Calu3 (cell line): ENCODE results near the gene ZNF335. TPM values are rescaled to one million over a fixed set of nuclear protein-coding genes. Genes with fewer than 3 reads are reported as not detected.
"Not testable (repeated sequence)": the region's sequence is repeated elsewhere in the genome, so short reads cannot be mapped to it uniquely, and the experiment has no call there.

Source experiments
- BruUV-seq: library from RNA; stranded (reverse); fragments of 400-500 nt; replicated peaks from 2 replicates; lab custom pipeline; 2021; lab: Mats Ljungman, UMichigan
- CTCF ChIA-PET: fragments of 300-600 bp; sonication (Branson Sonifier 250); formaldehyde crosslinking; loops from one replicate; lab custom pipeline; 2022; ENCODE audit warnings: antibody characterized with exemption; lab: Charles Lee
- DNase-seq: peaks from one replicate; pipeline ENCODE4 v3.0.0; 2022
- H3K27ac Mint-ChIP-seq: one replicate; pipeline ENCODE4 v1.8.0; 2022; ENCODE audit warnings: mixed read lengths; ENCODE audit not compliant: unreplicated experiment
- H3K27me3 Mint-ChIP-seq: one replicate; pipeline ENCODE4 v1.8.0; 2022; ENCODE audit warnings: mixed read lengths; ENCODE audit not compliant: unreplicated experiment
- H3K36me3 Mint-ChIP-seq: one replicate; pipeline ENCODE4 v1.8.0; 2022; ENCODE audit warnings: mild to moderate bottlenecking, moderate library complexity, mixed read lengths; ENCODE audit not compliant: insufficient read depth, unreplicated experiment
- H3K4me1 Mint-ChIP-seq: one replicate; pipeline ENCODE4 v1.8.0; 2022; ENCODE audit warnings: mild to moderate bottlenecking, low read depth, mixed read lengths; ENCODE audit not compliant: unreplicated experiment
- H3K4me3 Mint-ChIP-seq: one replicate; pipeline ENCODE4 v1.8.0; 2022; ENCODE audit warnings: mild to moderate bottlenecking, low read depth, moderate library complexity, mixed read lengths; ENCODE audit not compliant: unreplicated experiment
- H3K9me3 Mint-ChIP-seq: one replicate; pipeline ENCODE4 v1.8.0; 2022; ENCODE audit warnings: low read depth, mixed read lengths; ENCODE audit not compliant: unreplicated experiment
- intact Hi-C: fragments of 100-400 bp; cut with micrococcal nuclease; formaldehyde crosslinking; loops from one replicate; pipeline ENCODE4 v1.10.0; 2022; ENCODE audit not compliant: unreplicated experiment
- total RNA-seq: library from RNA; stranded (reverse); gene quantifications from 2 replicates; pipeline ENCODE4 v1.2.3, GENCODE V29; 2022
- TF ChIP-seq, protein P1 (sequence below): fragments of 200-600 bp; IDR thresholded peaks from one replicate; pipeline ENCODE4 v1.8.0; 2022; ENCODE audit warnings: antibody characterized with exemption; ENCODE audit not compliant: unreplicated experiment

The ZNF335 gene
- total RNA-seq, 1 experiment from 2014 or later: 31.9 TPM

DNA sequence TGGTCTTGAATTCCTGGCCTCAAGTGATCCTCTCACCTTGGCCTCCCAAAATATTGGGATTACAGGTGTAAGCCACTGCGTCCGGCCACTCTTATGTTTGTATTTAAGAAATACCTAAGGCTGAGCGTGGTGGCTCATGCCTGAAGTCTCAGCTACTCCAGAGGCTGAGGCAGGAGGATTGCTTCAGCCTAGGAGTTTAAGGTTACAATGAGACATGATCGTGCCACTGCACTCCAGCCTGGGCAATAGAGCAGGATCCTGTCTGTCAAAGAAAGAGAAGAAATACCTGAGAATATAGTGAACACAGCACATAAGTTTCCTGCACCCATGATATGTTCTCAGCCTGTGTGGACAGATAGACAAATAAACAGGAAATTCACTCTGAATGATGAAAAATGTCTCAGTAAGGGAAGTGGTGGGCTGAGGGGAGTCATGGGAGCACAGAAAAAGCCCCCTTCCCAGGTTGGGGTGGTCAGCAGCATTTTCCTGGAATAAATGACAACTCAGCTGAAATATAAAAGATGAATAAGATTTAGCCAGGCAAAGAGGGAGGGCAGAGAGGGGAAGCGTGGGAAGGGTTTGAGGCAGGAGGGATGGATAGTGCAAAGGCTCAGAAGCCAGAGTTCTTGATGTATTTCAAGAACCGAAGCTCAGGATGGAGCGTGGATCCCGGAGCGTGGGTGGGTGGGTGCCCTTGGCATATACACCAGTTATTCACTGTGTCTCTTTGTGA lies 22.9 kb upstream of the ZNF335 start:
- CTCF ChIA-PET: no interaction called here

DNA sequence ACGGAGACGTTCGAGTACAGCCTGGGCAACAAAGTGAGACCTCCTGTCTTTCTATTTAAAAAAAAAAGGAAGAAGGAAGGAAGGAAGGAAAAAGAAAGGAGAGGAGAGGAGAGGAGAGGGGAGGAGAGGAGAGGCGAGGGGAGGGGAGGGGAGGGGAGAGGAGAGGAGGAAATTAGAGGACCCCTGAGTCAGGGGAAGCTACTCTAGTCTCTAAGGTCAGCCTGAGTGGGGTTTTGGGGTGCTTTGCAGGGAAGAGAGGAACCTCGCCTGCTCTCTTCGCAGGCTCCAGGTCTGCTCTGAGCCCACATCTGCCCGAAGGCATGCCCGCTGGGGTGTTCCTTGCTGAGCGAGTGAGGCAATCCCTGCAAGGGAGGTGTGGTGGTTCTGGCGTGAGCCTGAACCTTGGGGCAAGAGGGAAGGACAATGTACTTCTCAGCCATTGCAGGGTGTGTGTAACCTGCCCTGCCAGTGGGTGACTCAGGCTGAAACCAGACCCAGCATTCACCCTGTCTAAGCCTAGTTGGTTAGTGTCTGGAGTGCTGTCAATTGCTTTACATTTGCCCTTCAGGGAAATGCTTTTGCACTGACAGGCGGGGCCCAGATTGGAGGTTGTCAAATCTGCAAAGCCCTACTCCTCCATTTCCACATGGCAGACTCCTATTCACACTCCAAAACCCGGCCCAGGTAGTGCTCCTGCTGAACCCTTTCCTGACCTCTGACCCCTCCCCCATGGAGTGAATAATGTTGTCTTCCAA lies 21.4 kb upstream of the ZNF335 start:
- Mint-ChIP-seq H3K36me3 (peaks cover 7% of the 10 kb centered on the region), H3K4me1 (peaks cover 33% of the 10 kb centered on the region), H3K27ac (peak overlapping the region; percentile 8), H3K9me3 (no peaks in the 10 kb centered on the region), H3K27me3 (peaks cover 15% of the 10 kb centered on the region), H3K4me3 (no peak overlapping the region)
- no TSS peak for BruUV-seq
- intact Hi-C loops: no loop called here
- peak; percentile 94 for DNase-seq
- TF ChIP-seq, protein P1, sequence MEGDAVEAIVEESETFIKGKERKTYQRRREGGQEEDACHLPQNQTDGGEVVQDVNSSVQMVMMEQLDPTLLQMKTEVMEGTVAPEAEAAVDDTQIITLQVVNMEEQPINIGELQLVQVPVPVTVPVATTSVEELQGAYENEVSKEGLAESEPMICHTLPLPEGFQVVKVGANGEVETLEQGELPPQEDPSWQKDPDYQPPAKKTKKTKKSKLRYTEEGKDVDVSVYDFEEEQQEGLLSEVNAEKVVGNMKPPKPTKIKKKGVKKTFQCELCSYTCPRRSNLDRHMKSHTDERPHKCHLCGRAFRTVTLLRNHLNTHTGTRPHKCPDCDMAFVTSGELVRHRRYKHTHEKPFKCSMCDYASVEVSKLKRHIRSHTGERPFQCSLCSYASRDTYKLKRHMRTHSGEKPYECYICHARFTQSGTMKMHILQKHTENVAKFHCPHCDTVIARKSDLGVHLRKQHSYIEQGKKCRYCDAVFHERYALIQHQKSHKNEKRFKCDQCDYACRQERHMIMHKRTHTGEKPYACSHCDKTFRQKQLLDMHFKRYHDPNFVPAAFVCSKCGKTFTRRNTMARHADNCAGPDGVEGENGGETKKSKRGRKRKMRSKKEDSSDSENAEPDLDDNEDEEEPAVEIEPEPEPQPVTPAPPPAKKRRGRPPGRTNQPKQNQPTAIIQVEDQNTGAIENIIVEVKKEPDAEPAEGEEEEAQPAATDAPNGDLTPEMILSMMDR: no peak
- CTCF ChIA-PET: interaction anchor here (1.3 to 1.4 kb wide), 2 partner anchors 10 to 29 kb away, joined by 4 to 7 read pairs; no protein-coding TSS in a partner anchor

More for the DNA sequence above, 22.9 kb upstream of the ZNF335 start:
- Mint-ChIP-seq H3K4me1 (peaks cover 33% of the 10 kb centered on the region), H3K4me3 (no peak overlapping the region), H3K36me3 (peaks cover 7% of the 10 kb centered on the region), H3K27ac (no peak overlapping the region), H3K27me3 (peaks cover 30% of the 10 kb centered on the region), H3K9me3 (no peaks in the 10 kb centered on the region)
- TF ChIP-seq, protein P1: no peak
- BruUV-seq: no TSS peak
- no peak for DNase-seq
- intact Hi-C loops: no loop called here

DNA sequence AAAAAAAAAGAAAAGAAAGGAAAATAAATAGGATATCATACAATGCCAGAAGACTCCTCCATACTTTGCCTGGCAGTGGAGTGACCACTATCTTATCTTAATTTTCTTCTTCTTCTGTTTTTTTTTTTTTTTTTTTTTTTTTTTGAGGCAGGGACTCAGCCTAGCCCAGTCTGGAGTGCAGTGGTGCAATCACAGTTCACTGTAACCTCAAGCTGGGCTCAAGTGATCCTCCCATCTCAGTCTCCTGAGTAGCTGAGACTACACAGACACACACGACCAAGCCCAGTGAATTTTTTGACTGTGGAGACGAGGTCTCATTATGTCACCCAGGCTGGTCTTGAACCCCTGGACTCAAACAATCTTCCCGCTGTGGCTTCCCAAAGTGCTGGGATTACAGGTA lies 19.6 kb upstream of the ZNF335 start:
- no peaks in the 10 kb centered on the region for H3K9me3 Mint-ChIP-seq
- DNase-seq: no peak
- no TSS peak for BruUV-seq

DNA sequence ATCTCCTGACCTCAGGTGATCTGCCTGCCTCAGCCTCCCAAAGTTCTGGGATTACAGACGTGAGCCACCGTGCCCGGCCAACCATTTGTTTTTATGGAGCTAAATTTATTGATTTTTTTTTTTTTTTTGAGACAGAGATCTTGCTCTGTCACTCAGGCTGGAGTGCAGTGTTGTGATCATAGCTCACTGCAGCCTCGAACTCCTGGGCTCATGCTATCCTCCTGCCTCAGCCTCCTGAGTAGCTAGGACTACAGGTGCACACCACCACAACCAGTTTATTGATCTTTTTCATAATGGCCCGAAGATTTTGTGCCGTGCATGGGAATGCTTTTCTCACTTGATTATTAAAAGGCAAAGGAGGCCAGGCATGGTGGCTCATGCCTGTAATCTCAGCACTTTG lies 16.8 kb upstream of the ZNF335 start:
- H3K9me3 Mint-ChIP-seq, DNase-seq, BruUV-seq, H3K4me3 Mint-ChIP-seq, H3K27ac Mint-ChIP-seq: not testable (repeated sequence)
- peaks cover 11% of the 10 kb centered on the region for H3K36me3 Mint-ChIP-seq
- peaks cover 12% of the 10 kb centered on the region for H3K4me1 Mint-ChIP-seq
- CTCF ChIA-PET: interaction anchor here (0.7 to 2.5 kb wide), 5 partner anchors 13 to 162 kb away, joined by 5 to 17 read pairs (median 7); partner anchors contain the start of gene TNNC2
- intact Hi-C loops: loop anchor here (5.0 kb wide), 1 partner anchor 98 kb away; the partner anchor contains the start of gene NCOA5
- peaks cover 19% of the 10 kb centered on the region for H3K27me3 Mint-ChIP-seq

More for the DNA sequence above, 19.6 kb upstream of the ZNF335 start:
- H3K27ac Mint-ChIP-seq: no peak overlapping the region
- peaks cover 7% of the 10 kb centered on the region for H3K27me3 Mint-ChIP-seq
- no peak overlapping the region for H3K4me3 Mint-ChIP-seq
- CTCF ChIA-PET: interaction anchor here (0.7 kb wide), 1 partner anchor 698 kb away, joined by 5 read pairs; no protein-coding TSS in a partner anchor
- TF ChIP-seq, protein P1: no peak
- peaks cover 11% of the 10 kb centered on the region for H3K36me3 Mint-ChIP-seq
- intact Hi-C loops: no loop called here
- H3K4me1 Mint-ChIP-seq: peaks cover 33% of the 10 kb centered on the region
